CD4-positive, alpha-beta T cell treated with Interleukin-15 for 1 hour (primary cell): Measurements from ENCODE around the gene MARVELD1.
"Not testable (repeated sequence)": the region's sequence is repeated elsewhere in the genome, so short reads cannot be mapped to it uniquely, and the experiment has no call there.

ENCODE experiments used
- DNase-seq: peaks from one replicate; pipeline ENCODE4 v3.0.0-alpha.2; 2020

MARVELD1 gene

GRCh38 chr10:97698072-97698655, 15.4 kb upstream of the MARVELD1 start:
- not testable (repeated sequence) for DNase-seq

GRCh38 chr10:97701438-97702069, 12.0 kb upstream of the MARVELD1 start:
- DNase-seq: peak; percentile 53

- no peak for DNase-seq
These were observed 10.0 kb upstream of the MARVELD1 start for GRCh38 chr10:97703398-97704067.

GRCh38 chr10:97704341-97704740, 9.2 kb upstream of the MARVELD1 start:
- no peak for DNase-seq

- DNase-seq: no peak
These were observed 8.4 kb upstream of the MARVELD1 start for GRCh38 chr10:97705006-97705670.

GRCh38 chr10:97707134-97707861, 6.2 kb upstream of the MARVELD1 start:
- DNase-seq: no peak

- DNase-seq: no peak
These were observed 5.4 kb upstream of the MARVELD1 start for GRCh38 chr10:97708167-97708566.

- no peak for DNase-seq
These were observed 4.3 kb upstream of the MARVELD1 start for GRCh38 chr10:97708976-97709946.

- DNase-seq: no peak
These were observed 1.6 kb upstream of the MARVELD1 start for GRCh38 chr10:97711640-97712572.

GRCh38 chr10:97713826-97714400, 383 bp downstream of the MARVELD1 start:
- DNase-seq: peak; percentile 59

- DNase-seq: peak; percentile 44
These were observed 1.1 kb downstream of the MARVELD1 start for GRCh38 chr10:97714401-97715258.

GRCh38 chr10:97715259-97715874, 1.8 kb downstream of the MARVELD1 start:
- no peak for DNase-seq

GRCh38 chr10:97717627-97718026, 4.1 kb downstream of the MARVELD1 start:
- DNase-seq: no peak

GRCh38 chr10:97718178-97718577, 4.6 kb downstream of the MARVELD1 start:
- DNase-seq: no peak

GRCh38 chr10:97718659-97719142, 5.2 kb downstream of the MARVELD1 start:
- DNase-seq: no peak

GRCh38 chr10:97719602-97720001, 6.1 kb downstream of the MARVELD1 start:
- no peak for DNase-seq

- DNase-seq: no peak
These were observed 8.6 kb downstream of the MARVELD1 start for GRCh38 chr10:97721871-97722780.

- DNase-seq: no peak
These were observed 9.5 kb downstream of the MARVELD1 start for GRCh38 chr10:97723001-97723400.
